Activated gamma-delta T cell treated with Interleukin-2 at 50 U/mL for 16 hours (primary cell): Measurements from ENCODE around the gene C1QBP.
A peak's percentile ranks its signal among the peaks of the same experiment; 100 is the strongest.
"Not testable (repeated sequence)": the region's sequence is repeated elsewhere in the genome, so short reads cannot be mapped to it uniquely, and the experiment has no call there.

ENCODE experiments used
- DNase-seq: peaks from one replicate; pipeline ENCODE4 v3.0.0-alpha.2; 2020

The C1QBP gene

GRCh38 chr17:5431949-5432556 is 6.9 kb downstream of the C1QBP start:
- no peak for DNase-seq

GRCh38 chr17:5431234-5431633 is 7.7 kb downstream of the C1QBP start:
- not testable (repeated sequence) for DNase-seq

GRCh38 chr17:5430413-5430999 is 8.4 kb downstream of the C1QBP start:
- DNase-seq = no peak

GRCh38 chr17:5429191-5429887 is 9.6 kb downstream of the C1QBP start:
- no peak for DNase-seq

GRCh38 chr17:5425826-5426225 is 13.1 kb downstream of the C1QBP start:
- no peak for DNase-seq

GRCh38 chr17:5424909-5425308 is 14.0 kb downstream of the C1QBP start:
- DNase-seq = no peak

GRCh38 chr17:5422505-5422904 is 16.4 kb downstream of the C1QBP start:
- no peak for DNase-seq

GRCh38 chr17:5419959-5420653 is 18.8 kb downstream of the C1QBP start, which contains the start of gene RPAIN:
RPAIN (plus strand) TSS chr17:5420182; CDS start chr17:5420211, 29 bp downstream.
- peak; percentile 81 for DNase-seq

- peak; percentile 94 for DNase-seq
Observed at GRCh38 chr17:5419356-5419958, 19.5 kb downstream of the C1QBP start, which contains the start of gene NUP88. NUP88 (minus strand) TSS chr17:5419662; CDS start chr17:5419650, 12 bp downstream.

- DNase-seq = peak; percentile 49
Observed at GRCh38 chr17:5418858-5419355, 20.0 kb downstream of the C1QBP start.

GRCh38 chr17:5416901-5417300 is 22.1 kb downstream of the C1QBP start:
- no peak for DNase-seq

- DNase-seq = no peak
Observed at GRCh38 chr17:5413682-5414081, 25.3 kb downstream of the C1QBP start.

- DNase-seq = no peak
Observed at GRCh38 chr17:5410594-5411272, 28.2 kb downstream of the C1QBP start.

- no peak for DNase-seq
Observed at GRCh38 chr17:5408186-5408585, 30.8 kb downstream of the C1QBP start.

- no peak for DNase-seq
Observed at GRCh38 chr17:5405400-5405799, 33.6 kb downstream of the C1QBP start.

GRCh38 chr17:5399767-5400166 is 39.2 kb downstream of the C1QBP start:
- no peak for DNase-seq

GRCh38 chr17:5396612-5397011 is 42.3 kb downstream of the C1QBP start:
- no peak for DNase-seq

- DNase-seq = no peak
Observed at GRCh38 chr17:5391678-5392077, 47.3 kb downstream of the C1QBP start.
